Esophagus muscularis mucosa (tissue), 3 donors: Measurements from ENCODE around the gene NDRG4.

Experiments used
- POLR2A ChIP-seq: fragments of 450-650 bp; IDR thresholded peaks from one replicate; pipeline ENCODE4 v1.6.1; 2017; ENCODE audit warnings: antibody characterized with exemption, moderate library complexity, mild to moderate bottlenecking, low read depth
- TF ChIP-seq, protein P1 (sequence below), 3 experiments: fragments of 200-600 bp in 2 of 3; fragments of 450-650 bp in 1 of 3; sonication (generic) in 2 of 3; IDR thresholded peaks; one replicate each; pipeline ENCODE4 v1.5.1; 2017 to 2019; ENCODE audit warnings: antibody characterized with exemption in 3 of 3, mild to moderate bottlenecking in 2 of 3, moderate library complexity in 1 of 3

DNA sequence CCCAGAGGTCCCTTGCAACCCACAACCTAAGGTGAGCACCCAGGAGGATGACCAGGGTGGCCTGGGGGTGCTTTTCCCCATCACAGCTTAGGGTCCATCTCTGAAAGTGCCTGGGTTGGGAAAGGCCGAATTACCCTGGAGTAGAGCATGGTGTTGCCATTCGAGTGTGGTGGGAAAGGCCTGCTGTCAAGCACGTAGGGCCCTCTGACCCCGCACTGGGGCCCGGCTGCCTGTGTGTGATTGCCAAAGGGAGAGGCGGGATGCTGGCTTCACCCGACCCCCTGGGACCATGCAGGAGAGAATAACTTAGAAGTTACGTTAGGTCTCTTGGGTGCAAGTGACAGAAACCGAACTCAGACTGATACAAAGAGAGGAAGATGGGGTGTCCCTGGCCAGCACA lies 27.7 kb upstream of the NDRG4 start:
- TF ChIP-seq, protein P1, sequence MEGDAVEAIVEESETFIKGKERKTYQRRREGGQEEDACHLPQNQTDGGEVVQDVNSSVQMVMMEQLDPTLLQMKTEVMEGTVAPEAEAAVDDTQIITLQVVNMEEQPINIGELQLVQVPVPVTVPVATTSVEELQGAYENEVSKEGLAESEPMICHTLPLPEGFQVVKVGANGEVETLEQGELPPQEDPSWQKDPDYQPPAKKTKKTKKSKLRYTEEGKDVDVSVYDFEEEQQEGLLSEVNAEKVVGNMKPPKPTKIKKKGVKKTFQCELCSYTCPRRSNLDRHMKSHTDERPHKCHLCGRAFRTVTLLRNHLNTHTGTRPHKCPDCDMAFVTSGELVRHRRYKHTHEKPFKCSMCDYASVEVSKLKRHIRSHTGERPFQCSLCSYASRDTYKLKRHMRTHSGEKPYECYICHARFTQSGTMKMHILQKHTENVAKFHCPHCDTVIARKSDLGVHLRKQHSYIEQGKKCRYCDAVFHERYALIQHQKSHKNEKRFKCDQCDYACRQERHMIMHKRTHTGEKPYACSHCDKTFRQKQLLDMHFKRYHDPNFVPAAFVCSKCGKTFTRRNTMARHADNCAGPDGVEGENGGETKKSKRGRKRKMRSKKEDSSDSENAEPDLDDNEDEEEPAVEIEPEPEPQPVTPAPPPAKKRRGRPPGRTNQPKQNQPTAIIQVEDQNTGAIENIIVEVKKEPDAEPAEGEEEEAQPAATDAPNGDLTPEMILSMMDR (IDR thresholded peaks at IDR 0.05): no peak
- no peak for TF ChIP-seq POLR2A
